Stimulated activated CD8-positive, alpha-beta memory T cell treated with anti-CD3 and anti-CD28 coated beads, Interleukin-12 subunit alpha, Interleukin-12 subunit beta, amount 100 ng/mL, for 24 hours (primary cell): ENCODE measurements around the gene DYNC1I1.

Source experiments
- DNase-seq: peaks from one replicate; pipeline ENCODE4 v3.0.0-alpha.2; 2020; ENCODE audit errors: extremely low read depth

Gene DYNC1I1

GRCh38 chr7:96023387-96023786 lies 251.0 kb downstream of the DYNC1I1 start:
- DNase-seq: no peak

DNA sequence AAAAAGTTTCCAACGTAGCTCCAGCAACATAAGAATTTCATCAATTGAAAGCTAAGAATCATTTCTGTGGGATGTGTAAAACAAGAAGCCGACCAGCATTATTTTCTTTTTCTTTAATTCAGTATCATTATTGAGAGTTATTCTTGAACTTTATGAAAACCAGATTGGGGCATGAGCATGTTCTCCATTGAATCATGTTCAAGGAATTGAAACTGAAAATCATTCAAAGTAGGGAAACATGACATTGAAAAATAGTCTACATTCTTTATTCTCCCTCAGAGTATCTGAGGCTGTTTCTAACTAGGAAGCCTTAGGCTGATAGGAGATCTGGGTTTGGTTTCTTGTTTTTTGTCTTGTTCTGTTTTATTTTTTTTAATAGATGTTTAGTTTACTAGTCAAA lies 253.7 kb downstream of the DYNC1I1 start:
- DNase-seq: no peak

GRCh38 chr7:96026611-96027010 lies 254.3 kb downstream of the DYNC1I1 start:
- DNase-seq: no peak

DNA sequence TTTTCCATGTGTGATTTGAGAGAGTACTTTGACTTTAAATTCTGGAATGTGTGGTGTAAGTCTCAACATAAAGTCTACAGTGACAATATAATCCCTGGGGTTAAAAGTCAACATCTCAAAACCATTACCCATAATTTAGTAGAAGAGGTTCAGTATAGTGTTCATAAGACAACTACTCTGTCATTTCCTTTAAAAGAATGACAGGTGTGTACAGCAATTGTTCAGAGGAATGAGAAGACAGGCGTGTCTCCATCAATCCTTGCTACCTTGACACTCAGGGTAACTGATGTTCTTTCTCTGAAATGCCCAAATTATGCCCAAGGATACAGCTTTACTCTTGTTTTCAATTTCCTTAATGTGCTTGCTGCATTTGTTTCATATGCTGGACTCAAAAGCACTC lies 256.4 kb downstream of the DYNC1I1 start:
- no peak for DNase-seq

DNA sequence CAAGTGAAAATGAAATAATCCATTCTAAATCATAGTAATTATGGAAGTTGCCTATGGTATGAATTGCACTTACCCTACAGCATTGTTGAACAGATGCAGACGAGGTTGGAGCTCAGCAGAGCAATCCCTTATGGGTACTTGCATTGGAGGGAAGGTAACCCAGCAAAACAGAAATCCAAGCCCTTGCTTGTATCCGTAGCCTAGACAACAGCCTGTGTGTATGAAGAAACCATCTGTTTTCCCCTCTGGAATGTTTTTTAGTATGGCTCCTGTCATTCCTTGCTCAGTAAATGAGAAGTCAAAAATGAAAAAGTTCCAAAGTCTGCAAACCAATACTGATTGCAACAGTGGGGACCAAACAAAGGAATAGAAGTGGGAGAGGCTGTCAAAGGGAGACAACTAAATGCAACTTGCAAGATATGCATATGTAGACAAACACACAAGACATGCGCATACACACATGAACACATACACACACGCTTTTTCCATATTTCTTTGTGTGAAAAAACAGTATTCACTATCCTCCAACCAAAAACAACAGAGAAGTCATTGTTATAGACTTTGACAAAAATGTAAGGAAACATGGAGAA lies 260.8 kb downstream of the DYNC1I1 start:
- no peak for DNase-seq

DNA sequence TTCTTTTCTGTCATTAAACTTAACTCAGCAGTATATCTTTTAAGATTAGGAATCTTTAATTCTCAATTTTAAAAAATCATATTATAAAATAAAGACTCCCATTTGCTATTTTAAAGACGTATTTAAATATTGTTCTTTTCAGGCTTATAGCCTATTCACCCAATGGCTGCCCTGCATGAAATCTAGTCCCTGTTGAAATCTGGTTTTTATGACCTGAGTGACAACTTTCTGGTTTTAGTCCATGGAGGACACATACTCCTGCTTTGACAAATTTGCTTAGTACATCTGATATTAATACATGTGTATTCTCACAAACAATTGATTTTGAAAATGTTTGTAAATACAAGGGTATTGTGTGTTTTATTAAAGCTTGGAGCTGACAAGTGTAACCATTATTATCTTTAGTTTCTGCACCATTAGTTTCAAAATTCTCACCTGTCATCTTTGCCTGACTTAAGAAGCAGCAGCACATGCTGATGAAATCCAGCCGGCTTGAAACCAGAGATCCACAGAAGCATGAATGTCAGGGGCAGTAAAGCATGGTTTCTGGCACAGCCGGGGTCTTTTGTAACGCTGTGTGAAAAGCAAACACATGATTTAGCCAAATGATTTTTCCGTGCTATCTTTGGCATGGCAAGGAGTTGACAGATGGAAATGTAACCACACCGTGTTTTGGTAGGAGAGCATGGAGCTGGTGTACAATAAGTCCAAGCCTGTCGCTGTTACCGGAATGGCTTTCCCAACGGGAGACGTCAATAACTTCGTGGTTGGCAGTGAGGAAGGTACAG lies 262.8 kb downstream of the DYNC1I1 start:
- no peak for DNase-seq

DNA sequence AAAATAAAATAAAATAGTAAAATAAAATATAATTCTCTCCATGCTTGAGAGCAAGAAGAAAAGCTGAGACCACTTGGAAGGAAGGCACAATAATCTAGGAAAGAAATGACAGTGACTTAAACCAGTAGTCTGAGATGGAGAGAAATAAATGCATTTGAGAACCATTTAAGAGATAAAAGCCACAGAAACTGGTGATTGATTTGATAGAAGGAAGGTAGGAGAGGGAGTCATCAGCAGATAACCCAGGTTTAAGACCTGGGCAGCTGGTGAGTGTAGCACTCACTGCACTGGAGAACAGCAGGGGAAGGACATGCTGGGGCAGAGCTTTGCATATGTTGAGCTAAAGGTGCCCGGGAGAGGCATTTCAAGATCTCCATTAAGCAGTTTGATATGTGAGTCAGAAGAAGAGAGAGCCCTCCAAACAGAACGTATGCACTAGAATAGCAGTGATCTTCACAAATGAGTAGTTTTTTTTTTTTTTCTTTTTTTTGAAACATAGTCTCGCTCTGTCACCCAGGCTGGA lies 268.0 kb downstream of the DYNC1I1 start:
- no peak for DNase-seq

- DNase-seq: no peak
Measured at GRCh38 chr7:96041171-96041570, 268.8 kb downstream of the DYNC1I1 start.

- DNase-seq: no peak
Measured at GRCh38 chr7:96045181-96045580, 272.8 kb downstream of the DYNC1I1 start.

DNA sequence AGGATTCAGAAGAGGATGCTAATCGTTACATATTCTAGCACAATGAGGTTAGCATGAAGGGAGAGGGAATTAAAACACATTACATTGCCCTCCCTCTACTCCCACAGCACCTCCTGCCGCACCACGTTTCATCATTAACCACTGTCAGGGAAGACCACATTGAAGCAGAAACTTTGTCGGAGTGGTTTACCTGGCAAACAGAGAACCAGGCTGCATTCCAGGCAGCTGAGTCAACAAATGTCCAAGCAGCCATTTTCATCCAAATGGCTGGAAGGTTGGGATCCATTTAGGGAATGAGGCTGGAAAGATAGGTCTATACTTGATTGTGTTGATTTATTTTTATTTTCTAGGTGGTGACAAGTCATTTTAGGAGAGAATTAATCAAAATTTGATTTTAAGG lies 273.6 kb downstream of the DYNC1I1 start:
- no peak for DNase-seq

GRCh38 chr7:96052289-96052688 lies 279.9 kb downstream of the DYNC1I1 start:
- no peak for DNase-seq

DNA sequence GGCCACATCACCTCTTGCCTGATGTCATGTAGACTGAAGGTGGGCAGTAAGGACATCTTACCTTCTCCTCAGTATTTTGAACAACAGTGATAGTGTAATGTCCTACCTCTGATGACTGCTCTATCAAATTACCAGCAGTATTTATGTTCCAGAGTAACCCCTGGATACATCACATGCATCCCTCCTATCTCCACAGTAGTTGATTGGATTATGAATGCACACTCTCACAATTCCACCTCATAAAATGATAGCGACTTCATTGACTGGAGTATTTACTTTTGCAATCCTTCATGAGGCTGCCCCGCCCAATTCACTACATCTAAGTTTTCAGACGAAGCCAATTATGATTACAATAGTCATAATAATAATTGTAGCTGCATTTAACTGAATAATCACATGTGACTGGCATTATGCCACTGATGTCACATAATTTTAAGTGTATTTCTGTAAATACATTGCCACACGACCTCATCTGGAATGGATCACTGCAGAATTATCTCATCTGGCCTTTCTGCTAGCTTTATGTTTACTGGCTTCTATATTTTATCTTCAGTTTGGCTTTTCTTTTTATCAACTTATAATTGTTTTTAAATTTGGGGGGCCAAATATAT lies 280.6 kb downstream of the DYNC1I1 start:
- DNase-seq: no peak

- no peak for DNase-seq
Measured at GRCh38 chr7:96055717-96056116, 283.4 kb downstream of the DYNC1I1 start.

DNA sequence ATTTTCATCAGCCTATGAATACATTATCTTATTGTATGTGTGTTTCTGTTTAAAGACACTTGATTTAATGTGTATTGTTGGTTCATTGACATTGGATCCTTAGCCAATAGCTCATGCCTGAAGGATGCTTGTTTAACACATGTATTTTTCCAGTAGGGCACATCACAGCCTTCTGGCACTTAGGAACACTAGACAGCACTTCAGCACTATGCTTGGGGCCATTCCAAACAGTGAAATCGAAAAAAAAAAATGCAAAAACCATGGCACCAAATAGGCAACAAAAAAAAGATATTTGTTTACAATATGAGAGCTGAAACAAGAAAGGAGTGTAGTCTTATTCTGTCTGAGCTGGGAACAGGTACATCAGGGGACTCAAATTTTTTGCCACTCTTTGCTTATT lies 286.7 kb downstream of the DYNC1I1 start:
- DNase-seq: no peak

- no peak for DNase-seq
Measured at GRCh38 chr7:96061009-96061408, 288.7 kb downstream of the DYNC1I1 start.

DNA sequence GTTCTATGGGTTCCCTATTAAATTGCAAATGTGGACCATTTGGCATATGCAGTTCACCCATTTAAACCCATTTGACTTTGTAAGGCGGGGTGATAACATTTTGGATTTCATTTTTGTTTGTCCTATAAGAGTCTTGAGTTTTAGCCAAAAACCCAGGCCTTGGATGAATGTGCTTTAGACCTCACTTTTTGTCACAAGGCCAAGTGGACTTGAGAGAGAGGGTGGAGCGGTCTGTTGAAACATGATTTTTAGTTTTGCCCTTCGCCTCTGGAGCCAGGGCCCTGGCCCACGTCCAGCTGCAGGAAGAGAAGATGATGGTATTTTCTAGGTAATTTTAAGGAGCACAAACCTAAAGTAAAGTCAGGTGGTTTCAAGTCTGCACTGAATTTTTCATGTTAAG lies 289.5 kb downstream of the DYNC1I1 start:
- DNase-seq: no peak

DNA sequence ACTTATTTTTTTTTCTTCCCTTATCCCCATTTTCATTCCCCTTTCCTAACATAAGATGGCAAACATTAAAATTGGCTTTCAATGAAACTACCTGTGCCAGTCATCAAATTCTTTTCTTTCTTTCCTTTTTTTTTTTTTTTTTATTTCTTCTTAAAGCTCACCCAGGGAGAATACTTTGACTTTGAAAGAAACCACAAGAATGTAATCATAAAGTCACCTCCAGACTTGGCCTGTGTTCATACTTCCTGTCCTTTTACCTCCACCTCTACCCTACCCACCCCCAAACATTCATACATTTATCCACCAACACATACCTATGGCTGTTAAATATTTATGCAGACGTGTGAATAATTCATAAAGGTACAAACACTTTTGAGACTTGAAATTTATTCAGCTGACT lies 295.0 kb downstream of the DYNC1I1 start:
- no peak for DNase-seq

- no peak for DNase-seq
Measured at GRCh38 chr7:96069401-96069800, 297.0 kb downstream of the DYNC1I1 start.

GRCh38 chr7:96074871-96075270 lies 302.5 kb downstream of the DYNC1I1 start:
- DNase-seq: no peak

DNA sequence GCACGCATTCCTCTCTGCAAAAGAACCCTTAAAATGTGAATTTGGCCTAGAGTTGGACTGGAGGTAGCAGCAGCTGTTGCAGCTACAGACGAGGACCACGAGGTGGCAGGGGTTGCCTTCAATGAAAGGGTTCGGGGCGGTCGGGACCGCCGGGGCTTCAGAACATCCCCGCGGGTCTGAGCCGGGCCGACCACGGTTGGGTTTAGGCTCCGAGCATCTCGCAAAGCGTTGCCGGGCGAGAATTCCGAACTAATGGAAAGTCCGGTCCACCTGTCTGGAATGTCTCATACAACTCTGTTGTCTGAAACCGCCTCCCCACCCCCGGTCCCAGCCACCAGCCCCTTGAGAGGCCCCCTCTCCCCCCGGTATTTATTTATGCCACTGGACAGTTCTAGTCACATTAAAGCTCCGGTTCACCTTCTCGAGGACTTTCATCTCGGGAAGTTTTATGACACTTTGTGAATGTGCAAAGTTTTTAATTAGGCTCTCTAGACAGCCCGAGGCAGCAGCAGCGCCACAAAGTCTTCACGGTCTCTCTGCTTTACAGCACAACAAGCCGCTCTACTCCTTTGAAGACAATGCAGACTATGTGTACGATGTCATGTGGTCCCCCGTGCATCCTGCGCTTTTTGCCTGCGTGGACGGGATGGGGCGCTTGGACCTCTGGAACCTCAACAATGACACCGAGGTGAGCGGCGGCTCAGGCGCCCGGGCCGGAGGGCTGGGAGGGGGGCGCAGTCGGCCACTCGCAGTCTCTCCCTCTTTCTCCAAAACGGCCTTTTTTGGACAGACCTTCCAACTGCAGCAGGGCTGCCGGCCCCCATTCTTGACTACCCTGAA lies 303.4 kb downstream of the DYNC1I1 start:
- peak; percentile 16 for DNase-seq

- DNase-seq: no peak
Measured at GRCh38 chr7:96076350-96076707, 304.0 kb downstream of the DYNC1I1 start.

GRCh38 chr7:96080027-96080426 lies 307.7 kb downstream of the DYNC1I1 start:
- DNase-seq: no peak
